GM23338 (cell line): ENCODE measurements around the gene PLEK. TPM values are rescaled to one million over a fixed set of nuclear protein-coding genes. Genes with fewer than 3 reads are reported as not detected.

ENCODE experiments used
- ATAC-seq: fragments of 200-7000 bp; cut with Tn5 transposase; 3 replicates; pipeline ENCODE4 v1.9.1; 2020
- DNase-seq: peaks from one replicate; pipeline ENCODE4 v3.0.0-alpha.2; 2015; ENCODE audit warnings: low spot score
- H2AFZ ChIP-seq: fragments of 200-600 bp; sonication (generic); 2 replicates; pipeline ENCODE4 v1.8.0; 2016; ENCODE audit warnings: antibody characterized with exemption, mild to moderate bottlenecking, moderate library complexity
- H3F3A ChIP-seq: fragments of 200-600 bp; sonication (generic); replicated peaks from 2 replicates; pipeline ENCODE4 v1.8.0; 2017; ENCODE audit warnings: antibody characterized with exemption, mixed run types, low read depth
- H3K27ac ChIP-seq: fragments of 200-600 bp; sonication (generic); 2 replicates; pipeline ENCODE4 v1.6.1; 2016; ENCODE audit warnings: low read depth
- H3K27me3 ChIP-seq: fragments of 200-600 bp; sonication (generic); 2 replicates; pipeline ENCODE4 v1.8.0; 2016; ENCODE audit warnings: mild to moderate bottlenecking, mixed run types, moderate library complexity; ENCODE audit not compliant: insufficient read depth
- H3K36me3 ChIP-seq: fragments of 200-600 bp; sonication (generic); 2 replicates; pipeline ENCODE4 v1.8.0; 2016; ENCODE audit warnings: mild to moderate bottlenecking; ENCODE audit not compliant: insufficient read depth
- H3K4me1 ChIP-seq: fragments of 200-600 bp; sonication (generic); 2 replicates; pipeline ENCODE4 v1.8.0; 2016; ENCODE audit warnings: mild to moderate bottlenecking, moderate library complexity; ENCODE audit not compliant: insufficient read depth
- H3K4me2 ChIP-seq: fragments of 200-600 bp; sonication (generic); 2 replicates; pipeline ENCODE4 v1.7.1; 2017; ENCODE audit warnings: mixed run types
- H3K4me3 ChIP-seq: fragments of 200-600 bp; sonication (generic); 2 replicates; pipeline ENCODE4 v1.6.1; 2016; ENCODE audit warnings: mixed run types
- H3K79me2 ChIP-seq: fragments of 200-600 bp; sonication (generic); replicated peaks from 2 replicates; pipeline ENCODE4 v1.8.0; 2017; ENCODE audit warnings: mild to moderate bottlenecking; ENCODE audit not compliant: insufficient read depth
- H3K9me2 ChIP-seq: fragments of 200-600 bp; sonication (generic); 2 replicates; pipeline ENCODE4 v1.8.0; 2017; ENCODE audit not compliant: insufficient read depth
- H4K20me1 ChIP-seq: fragments of 200-600 bp; sonication (generic); replicated peaks from 2 replicates; pipeline ENCODE4 v1.8.0; 2017; ENCODE audit warnings: mild to moderate bottlenecking; ENCODE audit not compliant: insufficient read depth
- H3K27ac Mint-ChIP-seq: 2 replicates; pipeline ENCODE4 v1.8.0; 2020; ENCODE audit warnings: inconsistent platforms, mild to moderate bottlenecking, moderate library complexity, mixed read lengths
- H3K27me3 Mint-ChIP-seq: 3 replicates; pipeline ENCODE4 v1.8.0; 2022; ENCODE audit warnings: low read depth, mild to moderate bottlenecking, moderate library complexity, mixed read lengths, inconsistent platforms; ENCODE audit not compliant: insufficient read depth, poor library complexity
- H3K36me3 Mint-ChIP-seq: 3 replicates; pipeline ENCODE4 v1.8.0; 2021; ENCODE audit warnings: low read depth, mild to moderate bottlenecking, inconsistent platforms, moderate library complexity, mixed read lengths
- H3K4me1 Mint-ChIP-seq: 3 replicates; pipeline ENCODE4 v1.8.0; 2020; ENCODE audit warnings: mild to moderate bottlenecking, inconsistent platforms, mixed read lengths
- H3K4me3 Mint-ChIP-seq: 3 replicates; pipeline ENCODE4 v1.8.0; 2021; ENCODE audit warnings: moderate library complexity, mild to moderate bottlenecking, inconsistent platforms, mixed read lengths
- H3K9me3 Mint-ChIP-seq: 3 replicates; pipeline ENCODE4 v1.8.0; 2020; ENCODE audit warnings: moderate library complexity, mild to moderate bottlenecking, inconsistent platforms, mixed read lengths
- CREB1 ChIP-seq: fragments of 250-450 bp; sonication (Bioruptor Pico); IDR thresholded peaks from 2 replicates; pipeline ENCODE4 v1.5.0; 2020; ENCODE audit warnings: low read depth, mild to moderate bottlenecking, moderate library complexity
- EZH2 ChIP-seq: fragments of 200-600 bp; sonication (generic); IDR thresholded peaks from one replicate; pipeline ENCODE4 v1.8.0; 2017; ENCODE audit warnings: antibody characterized with exemption, mild to moderate bottlenecking, low read depth; ENCODE audit not compliant: unreplicated experiment
- EZH2phosphoT487 ChIP-seq: fragments of 200-600 bp; sonication (generic); IDR thresholded peaks from one replicate; pipeline ENCODE4 v1.8.1; 2018; ENCODE audit warnings: antibody characterized with exemption; ENCODE audit not compliant: unreplicated experiment
- JUNB ChIP-seq: IDR thresholded peaks from one replicate; pipeline ENCODE4 v1.6.1; 2016; ENCODE audit warnings: antibody characterized with exemption; ENCODE audit not compliant: unreplicated experiment
- NANOG ChIP-seq: IDR thresholded peaks from 2 replicates; pipeline ENCODE4 v1.6.1; 2016; ENCODE audit warnings: antibody characterized with exemption, borderline replicate concordance
- POLR2AphosphoS5 ChIP-seq: IDR thresholded peaks from 2 replicates; pipeline ENCODE4 v1.6.1; 2016; ENCODE audit warnings: antibody characterized with exemption, low read depth
- STAT1 ChIP-seq: IDR thresholded peaks from one replicate; pipeline ENCODE4 v1.6.1; 2016; ENCODE audit warnings: antibody characterized with exemption; ENCODE audit not compliant: unreplicated experiment
- ZNF114 ChIP-seq: fragments of 250-450 bp; sonication (Bioruptor Pico); IDR thresholded peaks from 2 replicates; pipeline ENCODE4 v1.5.0; 2020; ENCODE audit warnings: mild to moderate bottlenecking, moderate library complexity
- ZNF331 ChIP-seq: fragments of 250-450 bp; sonication (Bioruptor Pico); IDR thresholded peaks from 2 replicates; pipeline ENCODE4 v1.5.0; 2020; ENCODE audit warnings: low read depth, mild to moderate bottlenecking, moderate library complexity
- polyA plus RNA-seq: library from polyadenylated mRNA; unstranded; fragments of >200 nt; fragmentation: Nextera tagmentation; extraction: Ambion mirVana; gene quantifications from 2 replicates; pipeline ENCODE4 v1.2.1, GENCODE V29; 2016
- total RNA-seq: library from RNA; depleted of rRNA; stranded (reverse); fragments of >200 nt; shearing (Covaris generic); gene quantifications from 2 replicates; pipeline ENCODE4 v1.2.3, GENCODE V29; 2014
- TF ChIP-seq, protein P1 (sequence below): IDR thresholded peaks from one replicate; pipeline ENCODE4 v1.6.1; 2018; ENCODE audit warnings: antibody characterized with exemption; ENCODE audit not compliant: unreplicated experiment
- TF ChIP-seq, protein P2 (sequence below): IDR thresholded peaks from 2 replicates; pipeline ENCODE4 v1.6.1; 2016; ENCODE audit warnings: antibody characterized with exemption
- TF ChIP-seq, protein P3 (sequence below): fragments of 250-450 bp; sonication (Bioruptor Pico); IDR thresholded peaks from 2 replicates; pipeline ENCODE4 v1.5.0; 2020; ENCODE audit warnings: mild to moderate bottlenecking, moderate library complexity

The PLEK gene
- total and polyA plus RNA-seq, 2 experiments from 2014 or later: 0.06 TPM; not detected in 1

DNA sequence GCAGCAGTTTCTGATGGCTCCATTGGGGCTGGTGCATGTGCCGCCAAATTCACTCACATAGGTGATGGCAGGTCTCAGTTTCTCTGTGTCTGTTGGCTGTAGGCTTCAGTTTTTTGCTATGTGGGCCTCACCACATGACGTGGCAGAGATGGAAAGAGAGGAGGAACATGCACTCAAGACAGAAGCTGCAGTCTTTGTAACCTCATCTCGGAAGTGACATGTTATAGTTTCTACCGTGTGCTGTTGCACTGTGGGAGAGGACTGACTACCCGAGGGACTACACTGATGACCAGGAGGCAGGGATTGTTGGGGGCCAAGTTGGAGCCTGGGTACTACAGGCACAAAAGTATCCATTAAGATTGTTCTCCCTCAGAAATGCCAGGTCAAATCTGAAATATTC lies 36.2 kb upstream of the PLEK start:
- Histone ChIP-seq H3K36me3 (no peaks in the 10 kb centered on the region), H3K4me3 (no peak overlapping the region), H3K9me2 (no peaks in the 10 kb centered on the region), H3K27me3 (no peaks in the 10 kb centered on the region), H2AFZ (no peak overlapping the region), H3F3A (no peaks in the 10 kb centered on the region), H3K4me1 (no peaks in the 10 kb centered on the region), H4K20me1 (no peaks in the 10 kb centered on the region), H3K79me2 (no peaks in the 10 kb centered on the region), H3K4me2 (no peak overlapping the region), H3K27ac (no peak overlapping the region)
- Mint-ChIP-seq H3K27me3 (no peaks in the 10 kb centered on the region), H3K4me1 (no peaks in the 10 kb centered on the region), H3K4me3 (no peak overlapping the region), H3K9me3 (no peaks in the 10 kb centered on the region), H3K36me3 (no peaks in the 10 kb centered on the region), H3K27ac (no peak overlapping the region)
- TF ChIP-seq ZNF331 (CRISPR knock-in tag): no peak
- no peak for ATAC-seq
- no peak for DNase-seq

DNA sequence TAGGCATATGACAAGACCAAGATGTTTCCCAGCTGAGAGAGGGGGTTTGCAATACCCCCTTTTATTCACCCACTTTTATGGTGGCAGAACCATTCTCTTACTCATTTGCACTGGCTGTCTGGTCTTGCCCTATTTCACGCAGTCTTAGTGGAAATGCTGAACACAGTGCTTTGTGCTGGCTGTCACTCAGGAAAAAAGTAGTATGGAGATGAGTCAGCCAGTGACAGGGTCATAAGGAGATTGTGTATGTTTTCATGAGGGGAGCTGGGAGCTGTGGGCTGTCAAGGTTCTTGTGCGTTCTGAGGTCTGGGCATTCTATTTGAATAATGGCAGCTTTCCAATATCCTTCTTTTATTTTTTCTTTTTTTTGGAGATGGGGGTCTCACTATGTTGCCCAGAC lies 34.4 kb upstream of the PLEK start:
- no peak for ATAC-seq
- TF ChIP-seq POLR2AphosphoS5: no peak
- no peak for TF ChIP-seq ZNF331 (CRISPR knock-in tag)
- no peak for TF ChIP-seq EZH2
- TF ChIP-seq, protein P1, sequence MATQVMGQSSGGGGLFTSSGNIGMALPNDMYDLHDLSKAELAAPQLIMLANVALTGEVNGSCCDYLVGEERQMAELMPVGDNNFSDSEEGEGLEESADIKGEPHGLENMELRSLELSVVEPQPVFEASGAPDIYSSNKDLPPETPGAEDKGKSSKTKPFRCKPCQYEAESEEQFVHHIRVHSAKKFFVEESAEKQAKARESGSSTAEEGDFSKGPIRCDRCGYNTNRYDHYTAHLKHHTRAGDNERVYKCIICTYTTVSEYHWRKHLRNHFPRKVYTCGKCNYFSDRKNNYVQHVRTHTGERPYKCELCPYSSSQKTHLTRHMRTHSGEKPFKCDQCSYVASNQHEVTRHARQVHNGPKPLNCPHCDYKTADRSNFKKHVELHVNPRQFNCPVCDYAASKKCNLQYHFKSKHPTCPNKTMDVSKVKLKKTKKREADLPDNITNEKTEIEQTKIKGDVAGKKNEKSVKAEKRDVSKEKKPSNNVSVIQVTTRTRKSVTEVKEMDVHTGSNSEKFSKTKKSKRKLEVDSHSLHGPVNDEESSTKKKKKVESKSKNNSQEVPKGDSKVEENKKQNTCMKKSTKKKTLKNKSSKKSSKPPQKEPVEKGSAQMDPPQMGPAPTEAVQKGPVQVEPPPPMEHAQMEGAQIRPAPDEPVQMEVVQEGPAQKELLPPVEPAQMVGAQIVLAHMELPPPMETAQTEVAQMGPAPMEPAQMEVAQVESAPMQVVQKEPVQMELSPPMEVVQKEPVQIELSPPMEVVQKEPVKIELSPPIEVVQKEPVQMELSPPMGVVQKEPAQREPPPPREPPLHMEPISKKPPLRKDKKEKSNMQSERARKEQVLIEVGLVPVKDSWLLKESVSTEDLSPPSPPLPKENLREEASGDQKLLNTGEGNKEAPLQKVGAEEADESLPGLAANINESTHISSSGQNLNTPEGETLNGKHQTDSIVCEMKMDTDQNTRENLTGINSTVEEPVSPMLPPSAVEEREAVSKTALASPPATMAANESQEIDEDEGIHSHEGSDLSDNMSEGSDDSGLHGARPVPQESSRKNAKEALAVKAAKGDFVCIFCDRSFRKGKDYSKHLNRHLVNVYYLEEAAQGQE: no peak
- TF ChIP-seq ZNF114 (CRISPR knock-in tag): no peak
- no peak for TF ChIP-seq JUNB
- TF ChIP-seq, protein P2, sequence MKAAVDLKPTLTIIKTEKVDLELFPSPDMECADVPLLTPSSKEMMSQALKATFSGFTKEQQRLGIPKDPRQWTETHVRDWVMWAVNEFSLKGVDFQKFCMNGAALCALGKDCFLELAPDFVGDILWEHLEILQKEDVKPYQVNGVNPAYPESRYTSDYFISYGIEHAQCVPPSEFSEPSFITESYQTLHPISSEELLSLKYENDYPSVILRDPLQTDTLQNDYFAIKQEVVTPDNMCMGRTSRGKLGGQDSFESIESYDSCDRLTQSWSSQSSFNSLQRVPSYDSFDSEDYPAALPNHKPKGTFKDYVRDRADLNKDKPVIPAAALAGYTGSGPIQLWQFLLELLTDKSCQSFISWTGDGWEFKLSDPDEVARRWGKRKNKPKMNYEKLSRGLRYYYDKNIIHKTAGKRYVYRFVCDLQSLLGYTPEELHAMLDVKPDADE: no peak
- no peak for TF ChIP-seq CREB1 (CRISPR knock-in tag)
- TF ChIP-seq, protein P3, sequence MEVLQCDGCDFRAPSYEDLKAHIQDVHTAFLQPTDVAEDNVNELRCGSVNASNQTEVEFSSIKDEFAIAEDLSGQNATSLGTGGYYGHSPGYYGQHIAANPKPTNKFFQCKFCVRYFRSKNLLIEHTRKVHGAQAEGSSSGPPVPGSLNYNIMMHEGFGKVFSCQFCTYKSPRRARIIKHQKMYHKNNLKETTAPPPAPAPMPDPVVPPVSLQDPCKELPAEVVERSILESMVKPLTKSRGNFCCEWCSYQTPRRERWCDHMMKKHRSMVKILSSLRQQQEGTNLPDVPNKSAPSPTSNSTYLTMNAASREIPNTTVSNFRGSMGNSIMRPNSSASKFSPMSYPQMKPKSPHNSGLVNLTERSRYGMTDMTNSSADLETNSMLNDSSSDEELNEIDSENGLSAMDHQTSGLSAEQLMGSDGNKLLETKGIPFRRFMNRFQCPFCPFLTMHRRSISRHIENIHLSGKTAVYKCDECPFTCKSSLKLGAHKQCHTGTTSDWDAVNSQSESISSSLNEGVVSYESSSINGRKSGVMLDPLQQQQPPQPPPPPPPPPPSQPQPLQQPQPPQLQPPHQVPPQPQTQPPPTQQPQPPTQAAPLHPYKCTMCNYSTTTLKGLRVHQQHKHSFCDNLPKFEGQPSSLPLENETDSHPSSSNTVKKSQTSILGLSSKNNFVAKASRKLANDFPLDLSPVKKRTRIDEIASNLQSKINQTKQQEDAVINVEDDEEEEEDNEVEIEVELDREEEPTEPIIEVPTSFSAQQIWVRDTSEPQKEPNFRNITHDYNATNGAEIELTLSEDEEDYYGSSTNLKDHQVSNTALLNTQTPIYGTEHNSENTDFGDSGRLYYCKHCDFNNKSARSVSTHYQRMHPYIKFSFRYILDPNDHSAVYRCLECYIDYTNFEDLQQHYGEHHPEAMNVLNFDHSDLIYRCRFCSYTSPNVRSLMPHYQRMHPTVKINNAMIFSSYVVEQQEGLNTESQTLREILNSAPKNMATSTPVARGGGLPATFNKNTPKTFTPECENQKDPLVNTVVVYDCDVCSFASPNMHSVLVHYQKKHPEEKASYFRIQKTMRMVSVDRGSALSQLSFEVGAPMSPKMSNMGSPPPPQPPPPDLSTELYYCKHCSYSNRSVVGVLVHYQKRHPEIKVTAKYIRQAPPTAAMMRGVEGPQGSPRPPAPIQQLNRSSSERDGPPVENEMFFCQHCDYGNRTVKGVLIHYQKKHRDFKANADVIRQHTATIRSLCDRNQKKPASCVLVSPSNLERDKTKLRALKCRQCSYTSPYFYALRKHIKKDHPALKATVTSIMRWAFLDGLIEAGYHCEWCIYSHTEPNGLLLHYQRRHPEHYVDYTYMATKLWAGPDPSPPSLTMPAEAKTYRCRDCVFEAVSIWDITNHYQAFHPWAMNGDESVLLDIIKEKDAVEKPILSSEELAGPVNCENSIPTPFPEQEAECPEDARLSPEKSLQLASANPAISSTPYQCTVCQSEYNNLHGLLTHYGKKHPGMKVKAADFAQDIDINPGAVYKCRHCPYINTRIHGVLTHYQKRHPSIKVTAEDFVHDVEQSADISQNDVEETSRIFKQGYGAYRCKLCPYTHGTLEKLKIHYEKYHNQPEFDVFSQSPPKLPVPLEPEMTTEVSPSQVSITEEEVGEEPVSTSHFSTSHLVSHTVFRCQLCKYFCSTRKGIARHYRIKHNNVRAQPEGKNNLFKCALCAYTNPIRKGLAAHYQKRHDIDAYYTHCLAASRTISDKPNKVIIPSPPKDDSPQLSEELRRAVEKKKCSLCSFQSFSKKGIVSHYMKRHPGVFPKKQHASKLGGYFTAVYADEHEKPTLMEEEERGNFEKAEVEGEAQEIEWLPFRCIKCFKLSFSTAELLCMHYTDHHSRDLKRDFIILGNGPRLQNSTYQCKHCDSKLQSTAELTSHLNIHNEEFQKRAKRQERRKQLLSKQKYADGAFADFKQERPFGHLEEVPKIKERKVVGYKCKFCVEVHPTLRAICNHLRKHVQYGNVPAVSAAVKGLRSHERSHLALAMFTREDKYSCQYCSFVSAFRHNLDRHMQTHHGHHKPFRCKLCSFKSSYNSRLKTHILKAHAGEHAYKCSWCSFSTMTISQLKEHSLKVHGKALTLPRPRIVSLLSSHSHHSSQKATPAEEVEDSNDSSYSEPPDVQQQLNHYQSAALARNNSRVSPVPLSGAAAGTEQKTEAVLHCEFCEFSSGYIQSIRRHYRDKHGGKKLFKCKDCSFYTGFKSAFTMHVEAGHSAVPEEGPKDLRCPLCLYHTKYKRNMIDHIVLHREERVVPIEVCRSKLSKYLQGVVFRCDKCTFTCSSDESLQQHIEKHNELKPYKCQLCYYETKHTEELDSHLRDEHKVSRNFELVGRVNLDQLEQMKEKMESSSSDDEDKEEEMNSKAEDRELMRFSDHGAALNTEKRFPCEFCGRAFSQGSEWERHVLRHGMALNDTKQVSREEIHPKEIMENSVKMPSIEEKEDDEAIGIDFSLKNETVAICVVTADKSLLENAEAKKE: no peak
- no peak for TF ChIP-seq EZH2phosphoT487
- TF ChIP-seq NANOG: no peak
- TF ChIP-seq STAT1: no peak

More for the DNA sequence above, 34.4 kb upstream of the PLEK start:
- DNase-seq: no peak
- Histone ChIP-seq H3K36me3 (no peaks in the 10 kb centered on the region), H3K4me3 (no peak overlapping the region), H3F3A (no peaks in the 10 kb centered on the region), H3K79me2 (no peaks in the 10 kb centered on the region), H3K9me2 (no peaks in the 10 kb centered on the region), H3K27ac (no peak overlapping the region), H4K20me1 (no peaks in the 10 kb centered on the region), H3K27me3 (no peaks in the 10 kb centered on the region), H3K4me2 (no peak overlapping the region), H2AFZ (no peak overlapping the region), H3K4me1 (no peaks in the 10 kb centered on the region)
- no peak overlapping the region for H3K27ac Mint-ChIP-seq
- H3K9me3 Mint-ChIP-seq: no peaks in the 10 kb centered on the region
- peaks cover 2% of the 10 kb centered on the region; the same call in 2 of the 3 replicates for H3K4me1 Mint-ChIP-seq
- H3K4me3 Mint-ChIP-seq: no peak overlapping the region
- H3K36me3 Mint-ChIP-seq: no peaks in the 10 kb centered on the region
- no peaks in the 10 kb centered on the region for H3K27me3 Mint-ChIP-seq
